GM19023 (cell line): ENCODE measurements around the gene ETF1.
"Not testable (repeated sequence)": the region's sequence is repeated elsewhere in the genome, so short reads cannot be mapped to it uniquely, and the experiment has no call there.

Experiments used
- ATAC-seq: cut with Tn5 transposase; IDR thresholded peaks from one replicate; pipeline ENCODE4 v1.9.1; 2021; ENCODE audit warnings: mild to moderate bottlenecking, moderate library complexity; ENCODE audit not compliant: unreplicated experiment

Gene ETF1

GRCh38 chr5:138492560-138493045, 50.4 kb downstream of the ETF1 start:
- no peak for ATAC-seq

GRCh38 chr5:138491669-138492559, 51.1 kb downstream of the ETF1 start:
- ATAC-seq = peak; percentile 99

- no peak for ATAC-seq
Observed at GRCh38 chr5:138491284-138491648, 51.8 kb downstream of the ETF1 start.

- ATAC-seq = no peak
Observed at GRCh38 chr5:138490648-138491283, 52.3 kb downstream of the ETF1 start.

GRCh38 chr5:138489683-138490061, 53.4 kb downstream of the ETF1 start:
- ATAC-seq = no peak

- no peak for ATAC-seq
Observed at GRCh38 chr5:138488481-138488945, 54.5 kb downstream of the ETF1 start.

GRCh38 chr5:138482638-138483037, 60.4 kb downstream of the ETF1 start:
- ATAC-seq = no peak

GRCh38 chr5:138476918-138477317, 66.1 kb downstream of the ETF1 start:
- ATAC-seq = no peak

GRCh38 chr5:138473151-138473550, 69.9 kb downstream of the ETF1 start:
- ATAC-seq = not testable (repeated sequence)

- no peak for ATAC-seq
Observed at GRCh38 chr5:138472353-138472752, 70.7 kb downstream of the ETF1 start.

GRCh38 chr5:138471052-138471361, 72.0 kb downstream of the ETF1 start:
- no peak for ATAC-seq

GRCh38 chr5:138470322-138471051, 72.5 kb downstream of the ETF1 start:
- no peak for ATAC-seq

- no peak for ATAC-seq
Observed at GRCh38 chr5:138469540-138470321, 73.3 kb downstream of the ETF1 start.

- no peak for ATAC-seq
Observed at GRCh38 chr5:138468966-138469539, 74.0 kb downstream of the ETF1 start.

- no peak for ATAC-seq
Observed at GRCh38 chr5:138468133-138468965, 74.7 kb downstream of the ETF1 start.

GRCh38 chr5:138467711-138468132, 75.3 kb downstream of the ETF1 start:
- ATAC-seq = no peak

- ATAC-seq = no peak
Observed at GRCh38 chr5:138466900-138467710, 75.9 kb downstream of the ETF1 start.

GRCh38 chr5:138466125-138466899, 76.7 kb downstream of the ETF1 start:
- no peak for ATAC-seq
